GM18511 (cell line): ENCODE results near the gene ACKR4.
"Not testable (repeated sequence)": the region's sequence is repeated elsewhere in the genome, so short reads cannot be mapped to it uniquely, and the experiment has no call there.

Experiments
- ATAC-seq: cut with Tn5 transposase; IDR thresholded peaks from one replicate; pipeline ENCODE4 v1.9.1; 2021; ENCODE audit warnings: mild to moderate bottlenecking, moderate library complexity; ENCODE audit not compliant: unreplicated experiment

The ACKR4 gene

DNA sequence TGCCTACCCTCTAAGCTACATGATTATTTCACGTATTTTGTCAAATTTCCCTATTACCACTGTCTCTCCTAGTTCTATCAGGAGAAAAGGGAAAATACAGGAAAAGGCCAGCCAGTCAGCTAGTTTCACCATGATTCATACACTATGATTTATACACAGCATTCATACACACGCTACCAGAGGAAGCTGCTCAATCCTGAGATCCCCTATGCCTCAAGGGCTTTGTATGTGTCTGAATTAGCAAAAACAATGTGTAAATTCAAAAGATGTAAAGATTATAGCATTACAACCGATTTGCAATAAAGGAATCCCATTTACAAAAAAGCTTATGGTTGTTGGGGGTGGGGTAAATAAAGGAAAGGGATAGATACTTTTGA lies 3.1 kb upstream of the ACKR4 start:
- ATAC-seq, result no peak

DNA sequence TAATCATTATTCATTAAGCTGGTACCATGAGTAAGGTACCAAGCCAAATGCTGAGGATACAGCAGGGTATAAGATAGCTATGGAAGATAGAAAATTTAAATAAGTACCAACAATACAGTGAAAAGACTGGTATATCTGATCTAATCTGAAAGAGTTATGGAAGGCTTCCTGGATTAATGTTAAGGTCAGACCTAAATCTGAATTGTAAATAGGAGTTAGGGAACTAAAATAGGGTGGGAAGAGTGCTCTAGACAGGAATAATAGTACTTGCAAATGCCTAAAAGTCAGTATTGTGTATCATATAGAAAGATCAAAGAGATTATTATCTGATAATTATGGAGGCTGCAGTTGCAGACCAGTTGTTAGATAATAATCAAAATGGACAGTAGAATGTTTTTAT lies 2.6 kb upstream of the ACKR4 start:
- no peak for ATAC-seq

DNA sequence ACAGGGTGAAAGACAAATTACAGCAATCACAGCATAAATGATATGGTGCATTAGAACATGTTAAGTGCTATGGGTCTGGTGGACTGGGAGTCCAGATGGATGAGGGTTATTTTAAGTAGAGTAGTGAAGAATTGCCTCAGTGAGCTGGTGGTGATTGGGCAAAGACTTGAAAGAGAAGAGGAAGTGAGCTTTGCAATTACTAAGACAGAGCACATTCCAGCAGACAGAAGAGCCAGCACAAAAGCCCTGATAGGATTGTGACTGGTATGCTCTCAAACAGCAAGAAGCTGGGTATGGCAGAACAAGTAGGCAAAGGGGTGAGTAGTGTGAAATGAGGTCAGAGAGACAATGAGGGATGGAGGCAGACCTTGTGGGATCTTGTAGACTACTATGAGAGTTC lies 2.1 kb upstream of the ACKR4 start:
- ATAC-seq, result no peak

DNA sequence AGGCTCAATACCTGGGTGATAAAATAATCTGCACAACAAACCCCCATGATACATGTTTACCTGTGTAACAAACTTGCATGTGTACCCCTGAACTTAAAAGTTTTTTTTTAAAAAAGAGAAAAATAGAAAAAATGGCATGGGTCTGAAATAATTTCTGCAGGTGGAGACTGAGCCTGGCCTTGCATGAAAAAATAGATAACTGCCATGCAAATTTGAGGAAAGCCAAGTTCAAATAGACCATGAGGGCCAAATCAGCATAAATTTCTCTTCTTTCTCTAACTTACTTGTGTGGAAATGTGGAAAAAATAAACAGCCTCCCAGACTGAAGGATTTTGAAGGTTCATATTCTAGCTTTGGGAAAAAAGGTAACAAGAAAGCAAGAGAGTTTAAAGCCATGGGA lies 744 bp upstream of the ACKR4 start:
- no peak for ATAC-seq

DNA sequence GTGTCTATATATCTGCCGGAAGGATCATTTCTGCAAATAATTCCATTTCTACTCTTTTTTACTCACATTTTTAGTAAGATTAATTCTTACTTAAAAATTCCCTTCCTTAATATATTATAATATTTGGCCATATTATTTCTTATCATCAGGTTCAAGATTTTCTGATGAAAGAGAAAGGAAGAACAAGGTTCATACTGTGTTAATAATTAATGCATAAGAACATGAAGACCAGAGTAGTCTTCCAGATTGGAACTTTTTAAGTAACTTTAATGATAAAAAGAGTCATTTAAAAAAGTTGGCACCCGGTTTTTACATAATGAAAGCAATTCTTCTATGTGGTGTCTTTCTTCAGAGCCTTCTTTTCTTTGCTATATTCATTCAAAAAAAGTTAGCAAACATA lies 590 bp downstream of the ACKR4 start:
- ATAC-seq, result no peak

DNA sequence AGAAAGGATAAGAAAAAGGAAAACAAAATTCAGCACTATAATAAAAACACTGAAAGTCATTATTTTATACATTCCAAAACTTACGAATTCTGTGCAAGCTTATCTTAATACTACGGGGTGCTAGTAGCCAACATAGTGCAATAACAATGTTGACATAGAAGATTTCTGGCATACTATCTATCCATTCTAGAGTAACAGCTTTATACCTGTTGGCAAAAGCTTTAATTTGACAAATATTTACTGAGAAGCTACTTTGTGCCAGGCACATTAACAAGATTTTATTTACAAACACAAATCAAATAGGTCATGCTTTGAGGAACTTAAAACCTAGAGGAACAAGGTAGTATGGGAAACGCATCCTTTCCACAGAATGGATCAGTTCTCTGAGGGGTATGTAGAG lies 1.1 kb downstream of the ACKR4 start:
- no peak for ATAC-seq

DNA sequence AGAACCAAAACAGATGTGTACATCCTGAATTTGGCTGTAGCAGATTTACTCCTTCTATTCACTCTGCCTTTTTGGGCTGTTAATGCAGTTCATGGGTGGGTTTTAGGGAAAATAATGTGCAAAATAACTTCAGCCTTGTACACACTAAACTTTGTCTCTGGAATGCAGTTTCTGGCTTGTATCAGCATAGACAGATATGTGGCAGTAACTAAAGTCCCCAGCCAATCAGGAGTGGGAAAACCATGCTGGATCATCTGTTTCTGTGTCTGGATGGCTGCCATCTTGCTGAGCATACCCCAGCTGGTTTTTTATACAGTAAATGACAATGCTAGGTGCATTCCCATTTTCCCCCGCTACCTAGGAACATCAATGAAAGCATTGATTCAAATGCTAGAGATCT lies 3.5 kb downstream of the ACKR4 start:
- not testable (repeated sequence) for ATAC-seq

DNA sequence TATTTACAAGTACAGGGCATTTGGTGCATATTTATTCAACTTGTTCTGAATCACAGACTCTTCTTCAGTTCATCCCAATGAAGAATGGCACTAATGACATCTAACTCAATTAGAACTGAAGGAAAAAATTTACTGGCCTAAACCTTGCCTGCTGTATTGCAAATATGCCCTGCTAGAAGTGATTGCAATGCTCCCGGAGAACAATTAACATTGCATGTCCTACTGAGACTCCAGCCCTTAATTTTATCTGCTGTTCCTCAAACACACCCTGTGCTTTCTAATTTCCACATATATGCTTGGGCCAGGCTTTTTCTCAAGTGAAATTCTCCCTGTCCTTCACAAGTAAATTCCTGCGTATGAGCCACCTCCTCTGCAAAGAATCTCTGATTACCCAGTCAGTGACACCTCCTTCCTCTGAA lies 8.3 kb downstream of the ACKR4 start:
- no peak for ATAC-seq

DNA sequence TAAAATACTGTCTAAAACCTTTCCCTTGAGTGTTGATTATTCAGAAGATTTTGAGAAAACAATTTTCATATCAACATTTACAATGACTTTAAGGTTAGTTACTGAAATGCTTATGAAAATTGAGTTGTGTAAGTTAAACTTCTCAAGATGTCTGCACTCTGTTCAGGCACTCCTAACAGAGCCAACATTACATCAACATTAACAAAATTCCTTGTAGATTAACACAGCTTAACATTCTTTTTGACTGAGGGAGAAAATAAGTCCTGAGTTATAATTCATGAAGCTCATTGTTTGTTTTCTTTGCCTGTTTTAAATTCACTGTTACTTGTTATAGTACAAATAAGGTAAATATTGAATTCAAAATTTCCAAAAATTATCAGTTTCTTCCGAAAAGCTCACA lies 9.0 kb downstream of the ACKR4 start:
- no peak for ATAC-seq

DNA sequence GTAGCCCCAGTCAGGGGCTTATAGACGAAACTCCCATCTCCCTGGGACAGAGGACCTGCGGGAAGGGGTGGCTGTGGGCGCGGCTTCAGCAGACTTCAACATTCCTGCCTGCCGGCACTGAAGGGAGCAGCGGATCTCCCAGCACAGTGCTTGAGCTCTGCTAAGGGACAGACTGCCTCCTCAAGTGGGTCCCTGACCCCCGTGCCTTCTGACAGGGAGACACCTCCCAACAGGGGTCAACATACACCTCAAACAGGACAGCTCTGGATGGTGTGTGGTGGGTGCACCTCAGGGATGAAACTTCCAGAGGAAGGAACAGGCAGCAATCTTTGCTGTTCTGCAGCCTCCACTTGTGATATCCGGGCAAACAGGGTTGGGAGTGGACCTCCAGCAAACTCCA lies 9.6 kb downstream of the ACKR4 start:
- ATAC-seq, result not testable (repeated sequence)

DNA sequence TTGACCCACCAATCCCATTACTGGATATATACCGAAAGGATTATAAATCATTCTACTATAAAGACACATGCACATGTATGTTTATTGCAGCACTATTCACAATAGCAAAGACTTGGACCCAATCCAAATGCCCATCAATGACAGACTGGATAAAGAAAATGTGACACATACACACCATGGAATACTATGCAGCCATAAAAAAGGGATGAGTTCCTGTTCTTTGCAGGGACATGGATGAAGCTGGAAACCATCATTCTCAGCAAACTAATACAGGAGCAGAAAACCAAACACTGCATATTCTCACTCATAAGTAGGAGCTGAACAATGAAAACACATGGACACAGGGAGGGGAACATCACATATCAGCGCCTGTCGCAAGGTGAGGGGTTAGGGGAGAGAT lies 18.2 kb downstream of the ACKR4 start:
- ATAC-seq, result not testable (repeated sequence)

DNA sequence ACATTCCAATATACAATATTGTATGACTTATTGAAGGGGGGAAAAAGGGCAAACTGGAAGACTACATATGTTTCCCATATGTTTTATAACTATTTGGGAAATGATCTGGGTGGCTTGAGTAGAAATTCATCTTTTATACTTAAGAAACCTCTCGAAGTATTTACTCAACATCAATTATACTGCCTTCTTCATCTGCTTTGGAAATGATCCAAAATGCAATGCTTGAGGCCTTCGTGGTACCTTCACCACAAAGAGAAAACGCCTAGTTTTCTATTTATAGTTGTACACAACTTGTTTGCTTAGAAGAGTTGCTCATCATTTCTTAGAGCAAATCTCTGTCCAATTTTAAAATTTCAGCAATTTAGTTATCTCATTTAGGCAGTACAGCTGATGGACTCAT lies 18.8 kb downstream of the ACKR4 start:
- no peak for ATAC-seq

DNA sequence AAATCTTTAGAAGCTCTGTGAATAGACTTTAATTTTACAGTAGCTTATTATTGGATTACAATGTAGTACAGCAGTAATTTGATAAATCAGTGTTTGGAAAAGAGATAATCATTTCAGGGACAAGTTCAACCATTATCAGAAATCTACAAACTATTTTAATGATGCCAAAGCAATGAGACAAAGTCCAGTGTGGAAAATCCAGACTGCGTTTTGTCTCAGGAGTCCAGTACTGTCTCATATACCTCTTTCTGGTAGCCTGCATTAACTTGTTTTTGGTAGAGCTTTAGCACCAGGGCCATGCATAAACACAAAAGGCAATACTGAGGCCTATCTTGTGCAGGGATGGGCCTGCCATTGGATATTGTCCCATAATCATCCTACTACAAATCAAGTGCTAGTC lies 19.7 kb downstream of the ACKR4 start:
- no peak for ATAC-seq

DNA sequence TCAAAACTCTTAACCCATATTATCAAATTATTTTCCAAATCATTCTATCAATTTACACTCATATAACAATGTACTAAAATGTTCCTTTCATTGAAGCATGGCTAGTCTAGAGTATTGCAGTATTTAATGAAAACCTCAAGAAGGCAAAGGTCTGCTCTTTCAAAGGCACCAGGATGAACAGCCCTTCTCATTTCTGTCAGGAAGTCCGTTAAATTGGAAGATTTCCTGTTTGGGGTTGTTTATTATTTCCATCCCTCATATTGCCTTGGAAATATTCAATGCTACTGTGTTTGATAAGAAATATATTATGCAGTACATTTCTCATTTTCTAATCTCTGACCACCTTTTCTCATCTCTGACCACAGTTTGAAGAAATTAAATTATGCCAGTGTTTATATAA lies 25.1 kb downstream of the ACKR4 start:
- no peak for ATAC-seq

DNA sequence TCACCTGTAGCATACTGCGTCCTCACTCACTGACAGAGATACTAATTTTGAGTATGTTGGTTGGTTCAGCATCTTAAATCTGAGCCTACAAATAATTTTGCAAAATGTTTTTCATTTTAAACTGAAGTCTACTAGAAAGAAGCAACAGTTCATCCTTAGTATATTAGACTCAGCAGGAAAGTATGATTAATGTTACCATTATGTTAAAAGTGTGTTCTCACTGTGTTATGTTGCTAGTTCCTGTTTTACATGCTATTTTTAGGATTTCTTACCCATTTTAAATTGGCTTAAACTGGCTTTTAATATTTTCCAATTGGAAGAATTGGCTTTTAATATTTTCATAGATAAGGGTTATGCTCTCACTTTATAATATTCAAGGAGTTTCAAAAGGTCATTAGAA lies 25.7 kb downstream of the ACKR4 start:
- ATAC-seq, result no peak

DNA sequence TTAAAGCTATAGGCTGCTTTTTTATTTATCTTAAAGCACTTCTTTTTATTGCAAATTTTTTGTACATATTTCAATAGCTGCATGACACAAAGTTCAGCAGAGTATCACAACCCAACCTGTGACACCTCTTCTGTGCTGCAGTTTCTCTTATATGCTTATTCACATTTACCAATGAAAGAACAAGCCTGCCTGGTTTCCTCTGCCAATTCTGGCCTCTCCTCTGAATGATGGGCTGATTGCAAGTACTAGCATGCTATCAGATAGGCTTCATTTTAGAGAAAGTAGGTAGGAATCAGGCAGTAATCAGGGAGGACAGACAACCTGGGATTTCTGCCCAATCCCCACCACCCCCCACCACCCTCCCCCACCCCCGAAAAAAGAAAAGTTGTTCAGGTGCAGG lies 26.6 kb downstream of the ACKR4 start:
- no peak for ATAC-seq

DNA sequence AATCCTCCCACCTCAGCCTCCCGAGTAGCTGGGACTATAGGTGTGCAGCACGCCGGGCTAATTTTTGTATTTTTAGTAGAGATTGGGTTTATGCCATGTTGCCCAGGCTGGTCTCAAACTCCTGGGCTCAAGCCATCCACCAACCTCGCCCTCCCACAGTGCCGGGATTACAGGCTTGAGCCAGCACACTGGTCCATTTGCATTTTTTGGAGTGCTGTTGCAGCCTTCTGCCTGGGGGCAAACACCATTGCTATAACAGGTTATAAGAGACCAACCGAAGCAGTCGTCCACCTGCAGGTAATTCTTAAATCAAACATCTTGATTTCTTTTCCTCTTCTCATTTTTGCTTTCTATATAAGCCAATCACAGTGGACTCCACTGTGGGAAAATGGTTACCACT lies 27.7 kb downstream of the ACKR4 start:
- no peak for ATAC-seq

DNA sequence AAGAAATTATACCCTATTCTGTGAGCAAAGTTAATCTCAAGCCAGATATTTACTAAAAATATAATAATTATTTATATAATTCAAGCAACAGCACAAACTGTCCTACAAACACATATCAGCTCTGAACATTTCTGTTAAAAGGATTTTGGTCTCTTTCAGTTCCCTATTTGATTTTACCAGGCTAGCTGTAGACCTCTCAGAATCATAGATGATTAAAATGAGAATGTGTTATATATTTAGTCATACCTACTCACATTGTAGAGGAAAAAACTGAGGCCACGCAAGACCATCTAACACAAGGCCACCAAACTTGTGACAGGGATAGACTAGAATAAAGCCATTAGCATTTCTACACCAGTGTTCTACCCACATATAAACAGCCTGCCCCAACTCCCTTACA lies 28.5 kb downstream of the ACKR4 start:
- peak; percentile 93 for ATAC-seq

DNA sequence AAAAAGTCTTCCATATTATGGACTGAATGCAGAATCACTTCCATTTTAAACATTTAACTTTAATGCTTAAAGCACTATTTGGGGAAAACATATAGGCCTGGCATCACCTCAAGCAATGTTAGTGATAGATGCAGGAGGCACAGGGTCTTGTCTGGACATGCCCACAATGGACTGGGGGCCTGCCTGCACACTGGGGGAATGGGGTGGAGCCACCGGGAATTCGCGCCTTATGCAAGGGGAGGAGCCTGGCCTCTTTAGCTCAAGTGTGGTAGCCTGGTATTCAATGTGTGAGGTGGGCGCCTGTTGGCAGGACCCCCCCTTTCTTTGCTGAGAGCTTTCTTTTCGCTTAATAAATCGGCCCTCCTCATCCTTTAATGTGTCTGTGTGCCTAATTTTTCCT lies 29.9 kb downstream of the ACKR4 start:
- no peak for ATAC-seq

DNA sequence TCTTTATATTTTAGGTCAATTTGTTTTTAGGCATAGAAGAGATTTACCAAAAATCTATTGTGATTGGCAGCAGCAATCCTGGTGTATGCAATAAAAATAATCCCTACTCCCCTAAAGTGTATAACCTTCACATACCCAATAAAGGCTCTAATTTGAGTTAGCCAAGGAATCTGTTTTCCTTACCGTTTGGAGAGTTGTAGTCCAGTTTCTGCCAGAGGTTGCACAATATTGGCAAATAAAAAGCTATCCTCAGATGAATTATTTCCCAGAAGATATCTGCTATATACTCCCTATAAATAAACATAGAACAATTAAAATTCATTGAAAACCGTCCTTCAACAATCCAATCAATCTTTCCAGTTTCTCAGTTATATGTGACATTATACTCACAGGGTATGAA lies 31.1 kb downstream of the ACKR4 start:
- ATAC-seq, result no peak

DNA sequence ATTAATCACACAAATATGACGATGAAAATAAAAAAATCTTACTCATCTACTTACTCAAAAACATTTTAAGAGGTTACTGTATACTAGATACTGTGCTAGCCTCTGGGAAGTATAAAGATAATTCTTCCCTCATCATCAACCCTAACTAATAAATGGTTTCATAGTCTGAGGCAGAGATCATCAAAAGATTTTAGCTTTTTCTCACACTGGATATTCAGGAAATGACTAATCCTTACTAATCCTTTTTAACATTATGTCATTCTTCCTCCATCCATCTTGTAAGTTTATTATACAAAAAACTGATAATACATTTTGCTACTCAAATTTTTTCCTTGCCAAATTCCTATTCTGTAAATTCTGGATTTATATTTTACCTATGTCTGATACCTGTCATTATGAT lies 32.9 kb downstream of the ACKR4 start:
- no peak for ATAC-seq

DNA sequence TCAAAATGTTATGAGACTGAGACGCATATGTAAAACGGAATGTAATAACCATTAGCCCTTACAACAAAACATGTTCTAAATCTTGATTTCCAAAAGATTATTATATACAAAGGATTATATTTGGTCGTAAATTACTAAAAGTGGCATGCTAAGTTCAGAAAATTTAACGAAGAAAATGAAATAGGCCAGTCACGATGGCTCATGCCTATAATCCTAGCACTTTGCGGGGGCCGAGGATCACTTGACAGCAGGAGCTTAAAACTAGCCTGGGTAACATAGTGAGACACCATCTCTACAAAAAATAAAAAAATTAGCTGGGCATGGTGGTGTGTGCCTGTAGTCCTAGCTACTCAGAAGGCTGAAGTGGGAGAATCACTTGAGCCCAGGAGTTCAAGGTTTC lies 33.5 kb downstream of the ACKR4 start:
- ATAC-seq, result no peak

DNA sequence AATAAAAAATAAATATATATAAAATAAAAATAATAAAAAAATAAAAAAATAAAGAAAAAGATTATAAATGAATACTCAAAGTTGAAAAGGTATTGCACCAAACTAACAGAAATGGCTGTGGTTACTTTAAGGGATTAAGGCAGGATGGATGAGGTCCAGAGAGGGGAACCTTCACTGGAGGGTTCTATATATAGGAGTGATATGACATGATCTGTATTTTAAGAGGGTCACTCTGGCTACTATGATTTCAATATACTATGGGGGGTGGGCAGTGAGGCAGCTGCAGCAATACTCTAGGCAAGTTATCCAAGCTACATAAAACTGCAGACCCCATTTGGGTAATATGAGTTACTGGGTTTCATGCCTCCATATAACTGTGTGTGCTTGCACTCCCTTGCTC lies 38.0 kb downstream of the ACKR4 start:
- ATAC-seq, result no peak

DNA sequence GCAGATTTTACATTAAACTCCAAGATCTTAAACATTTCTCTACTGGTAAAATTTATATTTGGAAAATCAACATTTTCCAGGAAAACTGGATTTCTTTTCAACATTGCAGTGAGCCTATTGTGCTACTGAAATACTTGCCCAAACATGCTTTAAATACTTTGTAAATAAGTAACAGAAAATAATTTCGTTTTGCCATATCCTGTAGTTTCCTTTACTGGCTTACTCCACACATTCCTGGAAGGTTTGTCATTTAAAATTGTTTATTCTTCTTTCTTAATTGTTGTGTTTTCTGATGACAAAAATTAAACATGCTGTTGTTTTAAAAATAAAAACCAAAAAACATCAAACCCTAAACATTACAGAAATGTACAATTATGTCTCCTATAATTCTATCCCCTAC lies 40.5 kb downstream of the ACKR4 start:
- no peak for ATAC-seq
